ENCODE data around the gene STXBP2. TPM values are rescaled to one million over a fixed set of nuclear protein-coding genes. Genes with fewer than 3 reads are reported as not detected.

The STXBP2 gene
- total RNA-seq, 1 donor: 187 TPM

Small RNA genes within 50 kb of the gene (small RNA-seq; reads per million reads assigned to genes)
- gene MIR6792: not detected

Other genes starting within 250 kb of the STXBP2 start
- 4.8 TPM for gene PEX11G, start 148.1 kb upstream of the STXBP2 start, total RNA-seq
- gene ZNF358, start 121.0 kb upstream of the STXBP2 start, total RNA-seq: 25.6 TPM
- 8.9 TPM for gene MCOLN1, start 114.5 kb upstream of the STXBP2 start, total RNA-seq
- 109 TPM for gene PNPLA6, start 101.4 kb upstream of the STXBP2 start, total RNA-seq
- gene CAMSAP3, start 41.2 kb upstream of the STXBP2 start, total RNA-seq: 3.0 TPM
- gene XAB2, start 7.6 kb upstream of the STXBP2 start, total RNA-seq: 123 TPM
- gene PET100, start 7.3 kb upstream of the STXBP2 start, total RNA-seq: 4.6 TPM
- gene PCP2, start 3.4 kb upstream of the STXBP2 start, total RNA-seq: 0.81 TPM
- gene RETN, start 31.9 kb downstream of the STXBP2 start, total RNA-seq: 0.54 TPM
- gene MCEMP1, start 40.0 kb downstream of the STXBP2 start, total RNA-seq: 0.27 TPM
- gene TRAPPC5, start 43.7 kb downstream of the STXBP2 start, total RNA-seq: 52.0 TPM
- gene FCER2, start 65.0 kb downstream of the STXBP2 start, total RNA-seq: 2.7 TPM
- gene CLEC4G, start 95.0 kb downstream of the STXBP2 start, total RNA-seq: under 0.01 TPM
- gene CD209, start 110.4 kb downstream of the STXBP2 start, total RNA-seq: not detected
- gene CLEC4M, start 126.1 kb downstream of the STXBP2 start, total RNA-seq: under 0.01 TPM
- gene EVI5L, start 193.1 kb downstream of the STXBP2 start, total RNA-seq: 18.6 TPM
- under 0.01 TPM for gene PRR36, start 237.3 kb downstream of the STXBP2 start, total RNA-seq

All from hematopoietic multipotent progenitor cell (in vitro differentiated cells).